Occipital lobe (tissue), 2 donors: ENCODE results near the gene SLC29A3. TPM values are rescaled to one million over a fixed set of nuclear protein-coding genes. Genes with fewer than 3 reads are reported as not detected.

Experiments used
- DNase-seq: peaks from one replicate; lab custom pipeline; 2025; lab: John Stamatoyannopoulos, UW
- total RNA-seq: library from RNA; depleted of rRNA; stranded (reverse); fragments of >200 nt; gene quantifications from one replicate; pipeline ENCODE4 v1.2.3, GENCODE V29; 2014

Gene SLC29A3
- total RNA-seq, 1 donor from 2014 or later, result 0.78 TPM

- no peak for DNase-seq
These were observed 18.3 kb upstream of the SLC29A3 start for GRCh38 chr10:71300555-71301370.

DNA sequence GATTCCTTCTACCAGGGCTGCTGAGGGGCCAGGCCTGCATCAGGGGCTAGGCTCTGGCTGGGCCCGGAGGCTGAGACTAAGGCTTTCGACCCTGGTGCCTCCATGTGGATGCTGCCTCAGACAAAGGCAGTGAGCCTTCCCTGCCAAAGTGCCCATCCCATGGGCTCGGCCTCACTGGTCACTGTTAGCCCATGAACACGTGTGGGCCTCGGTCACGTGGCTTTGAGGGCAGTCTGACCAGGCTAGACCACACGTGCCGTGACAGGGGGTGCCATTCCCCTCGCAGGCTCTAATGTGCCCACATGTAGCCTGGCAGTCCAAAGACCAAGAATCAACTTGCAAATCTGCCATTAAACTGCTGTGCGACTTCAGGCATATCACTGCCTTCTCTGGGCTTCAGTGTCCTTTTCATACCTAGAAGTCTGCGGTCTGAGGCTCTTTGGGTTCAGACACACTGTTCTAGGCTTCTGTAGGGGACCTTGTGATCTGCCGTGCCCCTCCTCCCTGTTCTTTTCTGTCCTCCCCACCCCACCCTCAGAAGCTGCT is 17.6 kb upstream of the SLC29A3 start:
- DNase-seq, result no peak

GRCh38 chr10:71302451-71302850 is 16.6 kb upstream of the SLC29A3 start:
- DNase-seq, result no peak

GRCh38 chr10:71302874-71303568 is 16.0 kb upstream of the SLC29A3 start:
- no peak for DNase-seq

- DNase-seq, result no peak
These were observed 15.5 kb upstream of the SLC29A3 start for GRCh38 chr10:71303569-71303907.

DNA sequence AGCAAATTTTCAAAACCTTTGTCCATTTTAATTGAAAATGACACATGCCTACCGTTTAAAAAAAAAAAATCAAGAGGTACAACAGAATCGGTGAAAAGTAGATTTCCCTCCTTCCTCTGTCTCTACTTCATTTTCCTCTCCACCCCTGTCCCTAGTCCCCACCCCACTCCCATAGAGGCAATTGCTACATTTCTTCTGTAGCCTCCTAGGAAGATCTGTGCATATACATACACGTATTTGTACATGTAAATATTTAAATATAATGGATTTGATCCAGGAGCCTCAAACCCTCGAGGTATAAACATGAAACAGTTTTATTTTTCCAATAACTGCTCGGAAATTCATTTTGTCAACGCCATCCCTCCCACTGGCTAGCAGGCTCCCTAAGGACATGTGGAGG is 14.1 kb upstream of the SLC29A3 start:
- DNase-seq, result no peak

DNA sequence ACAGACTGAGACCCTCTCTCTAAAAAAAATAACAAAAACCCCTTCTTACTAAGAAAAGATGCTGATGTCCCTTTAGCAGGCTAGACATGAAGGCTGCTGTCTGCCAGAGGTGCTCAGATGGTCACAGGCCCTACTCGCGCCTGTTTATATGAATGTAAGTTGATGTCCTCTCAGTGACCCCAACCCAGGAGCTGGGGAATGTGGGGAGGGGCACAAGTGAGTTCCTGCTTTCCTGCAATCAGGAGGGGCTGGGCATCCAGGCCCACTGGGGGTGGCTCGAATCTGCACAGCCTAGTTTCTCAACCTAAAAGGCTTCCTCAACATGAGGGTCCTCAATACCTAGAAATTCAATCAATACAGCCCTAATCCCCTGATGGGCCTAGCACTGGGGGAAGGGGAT is 12.1 kb upstream of the SLC29A3 start:
- DNase-seq, result no peak

DNA sequence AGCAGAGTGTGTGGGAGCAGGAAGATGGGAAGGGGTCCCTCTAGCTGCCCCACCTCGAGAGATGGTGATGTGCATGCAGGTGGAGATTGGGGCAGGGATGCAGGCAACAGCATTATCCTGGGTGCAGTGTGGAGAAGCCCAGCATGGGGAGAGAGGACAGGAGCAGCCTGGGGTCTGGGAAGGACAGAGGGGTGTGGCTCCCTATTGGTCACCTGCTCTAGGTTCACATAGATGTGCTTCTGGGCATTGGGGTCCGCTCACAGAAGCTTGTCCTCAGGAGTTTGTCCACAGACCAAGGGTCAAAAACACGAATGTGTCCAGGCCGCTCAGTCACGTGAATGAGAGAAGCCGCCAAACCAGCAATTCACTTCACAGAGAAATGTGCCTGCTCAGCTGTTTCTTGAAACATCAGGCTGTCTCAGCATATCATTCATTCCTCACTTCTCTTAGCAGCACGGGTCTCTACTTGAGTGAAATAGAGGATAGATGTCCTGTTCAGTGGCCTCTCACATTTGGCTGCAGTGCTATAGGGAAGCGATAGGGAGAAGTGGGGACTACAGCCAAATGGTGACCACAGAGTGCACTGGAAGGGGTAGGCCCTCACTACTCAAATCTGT is 11.5 kb upstream of the SLC29A3 start:
- no peak for DNase-seq

DNA sequence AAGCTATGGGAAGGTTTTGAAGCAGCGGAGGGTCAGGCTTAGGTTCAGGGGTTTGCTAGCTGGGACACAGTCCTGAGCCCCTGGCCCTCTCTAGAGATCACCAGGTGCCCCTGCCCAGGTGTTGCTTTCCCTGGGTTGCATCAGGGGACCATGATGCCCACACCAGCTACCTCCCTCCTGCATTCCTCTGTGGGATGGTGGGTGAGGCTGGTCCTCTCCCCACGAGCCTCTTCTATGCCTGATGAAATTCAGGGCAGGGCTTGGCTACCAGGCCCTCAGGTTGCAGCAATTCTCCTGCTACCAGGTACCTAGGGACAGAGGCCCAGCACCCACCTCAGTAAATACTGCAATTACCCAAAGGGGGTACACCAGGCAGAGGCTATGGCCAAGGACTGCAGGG is 10.8 kb upstream of the SLC29A3 start:
- no peak for DNase-seq

GRCh38 chr10:71308985-71309384 is 10.1 kb upstream of the SLC29A3 start:
- DNase-seq, result no peak

DNA sequence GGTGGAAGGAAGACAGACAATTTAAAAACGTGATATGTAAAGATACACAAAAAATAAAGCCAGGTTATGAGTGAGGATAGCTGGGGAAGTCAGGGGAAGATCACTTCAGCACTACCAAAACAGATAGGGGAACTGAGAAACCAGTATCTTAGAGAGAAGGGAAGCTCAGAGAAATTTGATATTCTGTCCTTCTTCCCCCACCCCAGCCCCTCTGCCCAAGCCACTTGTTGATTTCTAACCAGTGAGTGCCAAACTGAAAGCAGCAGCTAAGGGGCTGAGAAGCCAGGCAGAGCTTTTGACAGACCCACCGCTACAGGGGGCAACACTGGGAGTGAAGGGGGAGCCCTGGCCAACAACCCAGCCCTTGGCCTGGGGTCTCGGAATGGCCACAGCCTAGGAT is 9.1 kb upstream of the SLC29A3 start:
- DNase-seq, result no peak

DNA sequence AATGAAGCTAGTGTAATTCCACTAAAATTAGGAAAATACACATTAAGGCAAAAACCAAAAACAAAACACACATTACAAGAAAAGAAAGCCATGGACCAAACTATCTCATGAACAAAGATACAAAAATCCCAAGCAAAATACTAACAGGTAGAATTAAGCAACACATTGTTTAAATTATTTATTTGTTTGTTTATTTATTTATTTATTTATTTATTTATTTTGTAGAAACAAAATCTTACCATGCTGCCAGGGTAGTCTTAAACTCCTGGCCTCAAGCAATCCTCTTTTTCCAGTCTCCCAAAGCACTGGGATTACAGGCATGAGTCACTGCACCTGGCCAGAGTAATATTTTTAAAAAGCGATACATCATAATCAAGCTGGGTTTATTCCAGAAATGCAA is 6.8 kb upstream of the SLC29A3 start:
- no peak for DNase-seq

- peak; percentile 82 for DNase-seq
These were observed 6.0 kb upstream of the SLC29A3 start for GRCh38 chr10:71312811-71313789.

- DNase-seq, result peak; percentile 14
These were observed 4.9 kb upstream of the SLC29A3 start for GRCh38 chr10:71314028-71314693.

GRCh38 chr10:71314694-71315225 is 4.3 kb upstream of the SLC29A3 start:
- no peak for DNase-seq

- DNase-seq, result no peak
These were observed 2.8 kb upstream of the SLC29A3 start for GRCh38 chr10:71316056-71316785.

- DNase-seq, result no peak
These were observed 2.3 kb upstream of the SLC29A3 start for GRCh38 chr10:71316786-71317160.

- no peak for DNase-seq
These were observed 1.3 kb upstream of the SLC29A3 start for GRCh38 chr10:71317739-71318138.

GRCh38 chr10:71319800-71320392 is 837 bp downstream of the SLC29A3 start:
- DNase-seq, result no peak
